ENCODE data around the gene ZBED4.

The ZBED4 gene

GRCh38 chr22:49903322-49904039 lies 49.8 kb downstream of the ZBED4 start:
- no peak for DNase-seq (ENCODE audit: low read depth)

- no peak for DNase-seq (ENCODE audit: low read depth)
Observed at GRCh38 chr22:49904040-49904369, 50.4 kb downstream of the ZBED4 start.

GRCh38 chr22:49905465-49905864 lies 51.8 kb downstream of the ZBED4 start:
- DNase-seq (ENCODE audit: low read depth): no peak

GRCh38 chr22:49906071-49906798 lies 52.6 kb downstream of the ZBED4 start:
- no peak for DNase-seq (ENCODE audit: low read depth)

GRCh38 chr22:49906799-49907290 lies 53.2 kb downstream of the ZBED4 start:
- no peak for DNase-seq (ENCODE audit: low read depth)

GRCh38 chr22:49907807-49908206 lies 54.2 kb downstream of the ZBED4 start:
- no peak for DNase-seq (ENCODE audit: low read depth)

- no peak for DNase-seq (ENCODE audit: low read depth)
Observed at GRCh38 chr22:49909476-49910205, 56.0 kb downstream of the ZBED4 start.

GRCh38 chr22:49910229-49911155 lies 56.8 kb downstream of the ZBED4 start:
- DNase-seq (ENCODE audit: low read depth): no peak

GRCh38 chr22:49911881-49912625 lies 58.4 kb downstream of the ZBED4 start:
- DNase-seq (ENCODE audit: low read depth): no peak

- DNase-seq (ENCODE audit: low read depth): no peak
Observed at GRCh38 chr22:49913026-49913425, 59.4 kb downstream of the ZBED4 start.

- DNase-seq (ENCODE audit: low read depth): no peak
Observed at GRCh38 chr22:49913446-49913845, 59.8 kb downstream of the ZBED4 start.

GRCh38 chr22:49914256-49914655 lies 60.6 kb downstream of the ZBED4 start:
- DNase-seq (ENCODE audit: low read depth): no peak

- no peak for DNase-seq (ENCODE audit: low read depth)
Observed at GRCh38 chr22:49915610-49916009, 62.0 kb downstream of the ZBED4 start.

GRCh38 chr22:49916831-49917230 lies 63.2 kb downstream of the ZBED4 start:
- no peak for DNase-seq (ENCODE audit: low read depth)

GRCh38 chr22:49917974-49918910 lies 64.6 kb downstream of the ZBED4 start, which contains the start of the genes ALG12 and CRELD2:
ALG12 (minus strand) TSS chr22:49918438; CDS start chr22:49913765, 4,673 bp downstream.
CRELD2 (plus strand) TSS chr22:49918634; CDS start chr22:49918770, 136 bp downstream.
- DNase-seq (ENCODE audit: low read depth): peak; percentile 96

- DNase-seq (ENCODE audit: low read depth): no peak
Observed at GRCh38 chr22:49918911-49919881, 65.6 kb downstream of the ZBED4 start.

GRCh38 chr22:49920859-49921258 lies 67.2 kb downstream of the ZBED4 start:
- no peak for DNase-seq (ENCODE audit: low read depth)

- no peak for DNase-seq (ENCODE audit: low read depth)
Observed at GRCh38 chr22:49921508-49922278, 68.0 kb downstream of the ZBED4 start.
